HG03439 (cell line): ENCODE measurements around the gene STRIT1.
"Not testable (repeated sequence)": the region's sequence is repeated elsewhere in the genome, so short reads cannot be mapped to it uniquely, and the experiment has no call there.

Experiments
- ATAC-seq: cut with Tn5 transposase; IDR thresholded peaks from one replicate; pipeline ENCODE4 v1.9.1; 2021; ENCODE audit warnings: mild to moderate bottlenecking, moderate library complexity; ENCODE audit not compliant: unreplicated experiment

Gene STRIT1

DNA sequence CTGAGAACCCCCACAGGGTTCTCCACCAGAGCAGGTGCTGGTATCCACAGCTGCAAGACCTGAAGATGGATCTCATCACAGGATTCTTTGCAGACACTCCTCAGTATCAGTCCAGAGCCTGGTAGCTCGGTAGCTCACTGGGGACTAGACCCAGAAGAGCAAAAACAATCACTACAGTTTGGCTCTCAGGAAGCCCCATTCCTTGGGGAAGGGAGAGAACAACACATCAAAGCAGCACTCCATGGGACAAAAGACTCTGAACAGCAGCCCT lies 22.2 kb downstream of the STRIT1 start:
- no peak for ATAC-seq

DNA sequence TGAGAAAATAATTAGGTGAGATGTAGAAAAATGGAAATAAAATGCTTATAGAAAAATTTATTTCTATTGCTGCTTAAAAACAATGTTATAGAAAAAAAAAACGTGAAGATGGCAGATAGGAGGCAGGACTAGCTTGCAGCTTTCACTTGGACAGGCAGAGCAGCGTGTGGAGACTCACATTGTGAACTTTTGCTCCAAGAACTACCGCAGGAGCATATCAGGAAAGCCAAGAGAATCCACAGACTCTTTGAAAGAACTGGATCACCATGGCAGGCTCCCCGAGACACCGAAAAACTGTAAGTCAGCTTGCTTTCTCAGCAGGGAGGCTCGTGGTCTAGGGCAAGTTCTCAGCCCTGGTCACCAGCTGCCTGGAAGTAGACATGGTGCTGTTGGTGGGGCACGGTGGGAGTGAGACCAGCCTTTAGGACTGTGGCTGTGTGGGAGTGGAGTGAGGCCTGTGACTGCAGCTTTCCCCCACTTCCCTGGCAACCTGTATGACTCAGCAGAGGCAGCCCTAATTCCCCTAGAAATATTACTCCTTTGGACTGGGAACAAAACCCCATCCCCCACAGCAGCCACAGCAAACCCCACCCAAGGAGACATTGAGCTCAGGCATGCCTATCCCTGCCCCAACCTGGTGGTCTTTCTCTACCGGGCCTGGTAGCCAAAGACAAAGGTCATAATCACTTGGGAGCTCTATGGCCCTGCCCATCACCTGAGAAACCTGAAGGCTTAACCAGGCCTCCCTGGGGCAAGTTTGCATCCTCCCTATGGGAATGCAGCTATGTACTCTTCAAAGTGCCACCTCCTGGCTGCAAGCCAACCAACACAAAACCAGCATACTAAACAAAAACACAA lies 22.8 kb downstream of the STRIT1 start:
- no peak for ATAC-seq

DNA sequence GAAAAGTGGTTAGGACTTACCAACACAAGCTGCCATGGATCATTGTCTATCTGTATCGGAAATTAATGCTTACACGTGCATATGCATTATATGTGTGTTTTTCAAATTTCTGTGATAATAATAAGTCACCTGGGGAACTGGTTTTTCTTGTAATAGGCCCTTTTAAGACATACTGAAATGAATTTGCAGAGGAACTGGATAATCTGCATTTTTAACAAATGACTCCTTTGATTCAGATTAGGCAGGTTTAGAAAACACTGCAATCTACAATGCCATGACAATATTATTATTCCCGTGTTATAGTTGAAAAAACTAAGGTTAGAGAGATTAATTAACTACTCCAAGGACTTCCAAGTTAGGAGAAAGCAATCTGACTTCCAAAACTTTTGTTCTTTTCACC lies 23.4 kb downstream of the STRIT1 start:
- no peak for ATAC-seq

DNA sequence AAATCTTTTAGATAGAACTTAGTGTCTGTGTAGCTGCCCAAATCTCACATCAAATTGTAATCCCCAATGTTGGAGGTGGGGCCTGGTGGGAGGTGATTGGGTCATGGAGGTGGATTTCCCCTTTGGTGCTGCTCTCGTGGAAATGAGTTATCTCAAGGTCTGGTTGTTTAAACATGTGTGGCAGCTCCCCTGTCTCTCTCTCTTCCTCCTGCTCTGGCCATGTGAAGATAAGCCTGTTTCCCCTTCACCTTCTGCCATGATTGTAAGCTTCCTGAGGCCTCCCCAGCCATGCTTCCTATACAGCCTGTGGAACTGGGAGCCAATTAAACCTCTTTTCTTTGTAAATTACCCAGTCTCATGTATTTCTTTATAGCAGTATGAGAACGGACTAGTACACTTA lies 30.6 kb downstream of the STRIT1 start:
- ATAC-seq = not testable (repeated sequence)

DNA sequence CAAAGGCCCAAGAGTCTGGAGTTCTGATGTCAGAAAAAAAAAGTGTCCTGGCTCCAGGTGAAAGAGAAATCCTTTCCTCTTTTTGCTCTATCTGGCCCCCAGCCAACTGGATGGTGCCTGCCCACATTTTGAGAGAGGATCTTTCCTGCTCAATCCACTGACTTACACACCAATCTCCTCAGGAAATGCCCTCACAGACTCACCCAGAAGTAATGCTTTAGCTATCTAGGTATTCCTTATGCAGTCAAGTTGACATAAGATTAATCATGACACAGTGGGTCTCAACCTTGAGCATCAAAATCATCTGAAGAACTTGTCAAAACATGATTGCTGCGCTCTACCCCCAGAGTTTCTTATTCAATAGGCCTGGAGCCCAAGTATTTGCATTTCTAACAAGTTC lies 31.2 kb downstream of the STRIT1 start:
- ATAC-seq = no peak

DNA sequence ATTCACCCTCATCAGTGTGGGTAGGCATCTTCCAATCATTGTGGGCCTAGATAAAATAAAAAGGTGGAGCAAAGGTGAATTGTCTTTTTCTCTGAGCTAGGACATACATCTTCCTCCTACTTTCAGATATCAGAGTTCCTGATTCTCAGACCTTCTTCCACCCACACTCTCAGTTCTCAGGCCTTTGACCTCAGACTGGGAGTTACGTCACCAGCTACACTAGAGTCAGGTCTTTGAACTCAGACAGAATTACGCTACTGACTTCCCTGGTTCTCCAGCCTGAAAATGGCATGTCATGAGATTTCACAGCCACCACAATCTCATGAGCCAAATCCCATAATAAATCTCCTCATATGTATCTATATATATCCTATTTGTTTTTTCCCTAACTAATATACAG lies 39.0 kb downstream of the STRIT1 start:
- no peak for ATAC-seq

DNA sequence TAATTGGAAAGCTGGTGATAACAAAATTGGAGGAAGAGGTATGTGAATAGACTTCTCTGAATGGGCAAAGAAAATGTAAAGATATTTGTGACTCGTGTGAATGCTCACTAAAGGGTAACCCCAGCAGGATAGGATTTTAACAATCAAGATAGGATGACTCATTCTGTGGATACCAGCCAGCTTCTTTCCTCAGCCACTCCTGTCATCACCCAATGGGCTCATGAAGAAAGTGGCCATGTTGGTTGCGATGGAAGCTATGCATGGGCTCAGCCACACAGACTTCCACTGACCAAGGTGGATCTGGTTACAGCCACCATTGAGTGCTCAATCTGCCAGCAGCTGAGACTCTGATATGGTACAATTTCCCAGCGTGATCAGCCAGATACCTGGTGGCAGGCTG lies 40.9 kb downstream of the STRIT1 start:
- no peak for ATAC-seq

DNA sequence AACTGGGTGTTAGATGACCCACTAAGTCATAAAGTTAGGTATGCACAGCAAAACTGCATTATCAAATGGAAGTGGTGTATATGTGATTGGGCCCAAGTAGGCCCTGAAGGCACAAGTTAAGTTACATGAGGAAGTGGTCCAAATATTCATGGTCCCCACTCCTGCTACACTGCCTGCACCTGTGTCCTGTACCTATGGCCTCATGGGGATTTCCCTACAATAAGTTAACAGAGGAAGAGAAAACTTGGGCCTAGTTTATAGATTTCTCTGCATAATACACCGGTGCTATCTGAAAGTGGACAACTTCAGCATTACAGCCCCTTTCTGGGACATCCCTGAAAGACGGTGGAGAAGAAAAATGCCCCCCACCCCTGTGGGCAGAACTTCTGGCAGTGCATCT lies 41.5 kb downstream of the STRIT1 start:
- ATAC-seq = no peak

DNA sequence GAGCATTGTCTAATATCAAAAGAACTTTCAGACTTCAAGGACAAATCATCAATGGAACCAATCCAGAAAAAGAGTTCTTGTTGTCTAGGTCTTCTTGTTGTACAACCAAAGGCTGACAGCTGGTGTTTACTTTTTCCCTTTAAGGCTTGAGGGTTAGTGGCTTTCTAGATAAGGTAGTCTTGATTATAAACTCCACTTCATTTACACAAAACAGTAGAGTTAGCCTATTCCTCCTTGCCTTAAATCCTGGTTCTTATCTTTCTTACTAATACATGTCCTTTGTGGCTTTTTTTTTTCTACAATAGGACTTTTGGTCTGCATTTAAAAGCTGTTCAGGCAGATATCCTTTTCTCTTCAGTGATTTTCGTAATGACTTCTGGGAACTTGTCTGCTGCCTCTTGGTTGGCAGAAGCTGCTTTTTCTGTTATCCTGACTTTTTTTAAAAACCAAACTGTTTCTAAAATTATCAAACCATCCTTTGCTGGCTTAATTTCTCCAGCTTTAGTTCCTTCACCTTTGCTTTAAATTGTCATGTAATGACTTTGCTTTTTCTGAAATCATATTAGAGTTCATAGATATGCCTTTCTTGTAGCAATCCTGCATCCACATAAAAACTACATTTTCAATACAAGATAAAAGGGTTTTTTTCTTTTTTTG lies 44.8 kb downstream of the STRIT1 start:
- ATAC-seq = no peak

DNA sequence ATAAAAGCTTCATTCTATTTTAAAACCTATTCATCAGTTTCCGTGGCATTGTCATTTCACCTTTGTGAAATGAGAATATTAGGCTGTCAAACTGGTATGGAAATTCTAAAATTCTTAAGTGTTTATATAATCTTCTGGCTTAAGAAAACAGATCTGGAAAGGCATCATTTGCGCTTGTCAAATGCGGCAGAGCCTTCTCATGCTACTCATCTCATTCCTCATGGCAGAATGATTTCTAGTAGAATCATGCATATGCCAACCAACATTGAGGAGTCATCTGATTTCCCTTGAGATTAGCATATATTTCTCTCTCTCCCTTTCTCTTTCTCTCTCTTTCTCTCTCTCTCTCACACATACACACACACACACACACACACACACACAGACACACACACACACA lies 48.8 kb downstream of the STRIT1 start:
- ATAC-seq = no peak

DNA sequence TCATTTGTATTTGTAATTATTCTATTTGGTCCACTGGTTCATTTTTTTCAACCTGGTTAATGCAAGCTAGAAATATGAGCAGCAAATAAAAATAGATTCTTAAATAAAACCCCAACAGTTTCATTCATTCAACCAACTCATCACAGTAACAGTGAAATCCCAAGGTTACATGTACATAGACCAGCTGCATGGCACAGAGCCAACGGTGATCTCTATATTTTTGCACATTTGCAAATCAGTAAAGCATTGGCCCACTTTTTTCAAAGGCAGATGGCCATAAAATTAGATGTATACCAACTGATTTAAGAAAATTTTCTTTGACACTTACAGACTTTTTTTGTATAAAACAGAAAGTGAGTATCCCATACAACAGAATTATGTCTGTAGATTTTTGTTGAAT lies 49.3 kb downstream of the STRIT1 start:
- no peak for ATAC-seq

DNA sequence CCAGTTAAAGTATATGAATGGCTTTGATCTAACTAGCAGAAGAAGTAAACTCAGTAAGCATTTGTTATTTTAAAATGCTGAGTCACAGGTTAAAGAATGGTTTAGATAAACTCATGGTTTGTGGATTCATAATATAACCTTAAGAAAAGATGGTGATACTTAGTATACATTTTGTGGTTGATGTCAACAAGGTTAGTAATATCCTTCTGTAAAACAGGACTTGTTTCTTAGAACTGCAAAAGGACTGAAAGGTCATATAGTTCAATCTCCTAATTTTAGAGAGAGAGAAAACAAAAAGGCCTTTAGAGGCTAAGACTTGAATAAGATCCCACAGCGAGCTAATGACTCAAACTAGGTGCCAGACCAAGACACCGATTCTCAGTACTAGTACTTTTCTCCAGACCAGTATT lies 50.0 kb downstream of the STRIT1 start:
- no peak for ATAC-seq

DNA sequence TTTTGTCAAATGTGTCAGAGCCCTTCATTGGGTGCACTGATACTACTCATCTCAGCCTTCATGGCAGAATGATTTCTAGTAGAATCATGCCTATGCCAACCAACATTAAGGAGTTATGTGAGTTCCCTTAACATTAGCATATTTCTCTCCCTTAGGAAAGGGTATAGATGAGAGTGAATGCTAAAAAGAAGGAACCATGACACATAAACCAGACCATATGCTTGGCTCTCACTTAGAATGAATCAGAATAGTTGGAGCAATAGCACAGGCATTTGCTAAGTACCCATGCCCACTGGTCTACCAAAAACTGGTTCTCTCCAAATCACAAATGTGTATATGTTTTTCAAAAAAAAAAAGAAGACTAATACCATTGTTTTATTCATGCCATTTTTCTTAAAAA lies 51.1 kb downstream of the STRIT1 start:
- ATAC-seq = no peak

DNA sequence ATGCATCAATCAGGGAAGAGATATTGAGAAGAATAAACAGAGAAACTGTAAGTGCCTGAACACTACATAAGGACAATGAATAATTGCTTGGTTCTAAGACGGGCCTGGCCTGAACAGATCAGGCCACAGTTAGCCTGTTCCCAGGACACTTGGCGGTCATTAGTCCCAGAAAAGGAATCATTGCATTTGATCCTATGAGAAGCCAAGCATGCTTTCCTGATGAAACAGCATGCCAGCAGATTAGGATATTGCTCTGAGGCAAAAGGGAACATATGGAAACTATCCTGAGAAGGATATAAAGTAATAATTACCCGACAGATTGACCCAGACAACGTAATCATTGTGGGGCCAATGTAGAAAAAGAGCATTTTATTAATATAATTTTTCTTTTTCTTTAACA lies 51.9 kb downstream of the STRIT1 start:
- ATAC-seq = no peak
